ENCODE measurements around the gene DNAI4.
"Not testable (repeated sequence)": the region's sequence is repeated elsewhere in the genome, so short reads cannot be mapped to it uniquely, and the experiment has no call there.

The DNAI4 gene

DNA sequence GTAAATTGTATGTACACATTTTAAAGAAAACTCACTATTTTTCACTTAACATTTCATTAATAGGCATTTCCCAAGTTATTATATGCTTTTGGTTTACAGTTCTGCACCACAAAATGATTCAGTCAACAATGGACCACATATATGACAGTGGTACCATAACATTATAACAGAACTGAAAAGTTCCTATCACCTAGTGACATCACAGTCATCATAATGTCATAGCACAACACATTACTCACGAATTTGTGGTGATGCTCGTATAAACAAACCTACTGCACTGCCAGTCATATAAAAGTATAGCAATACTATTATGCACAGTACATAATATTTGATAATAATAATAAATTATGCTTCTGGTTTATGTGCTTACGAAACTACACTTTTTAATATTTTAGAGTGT is 30.9 kb downstream of the DNAI4 start:
- TF ChIP-seq, protein P1, sequence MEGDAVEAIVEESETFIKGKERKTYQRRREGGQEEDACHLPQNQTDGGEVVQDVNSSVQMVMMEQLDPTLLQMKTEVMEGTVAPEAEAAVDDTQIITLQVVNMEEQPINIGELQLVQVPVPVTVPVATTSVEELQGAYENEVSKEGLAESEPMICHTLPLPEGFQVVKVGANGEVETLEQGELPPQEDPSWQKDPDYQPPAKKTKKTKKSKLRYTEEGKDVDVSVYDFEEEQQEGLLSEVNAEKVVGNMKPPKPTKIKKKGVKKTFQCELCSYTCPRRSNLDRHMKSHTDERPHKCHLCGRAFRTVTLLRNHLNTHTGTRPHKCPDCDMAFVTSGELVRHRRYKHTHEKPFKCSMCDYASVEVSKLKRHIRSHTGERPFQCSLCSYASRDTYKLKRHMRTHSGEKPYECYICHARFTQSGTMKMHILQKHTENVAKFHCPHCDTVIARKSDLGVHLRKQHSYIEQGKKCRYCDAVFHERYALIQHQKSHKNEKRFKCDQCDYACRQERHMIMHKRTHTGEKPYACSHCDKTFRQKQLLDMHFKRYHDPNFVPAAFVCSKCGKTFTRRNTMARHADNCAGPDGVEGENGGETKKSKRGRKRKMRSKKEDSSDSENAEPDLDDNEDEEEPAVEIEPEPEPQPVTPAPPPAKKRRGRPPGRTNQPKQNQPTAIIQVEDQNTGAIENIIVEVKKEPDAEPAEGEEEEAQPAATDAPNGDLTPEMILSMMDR (conservative IDR thresholded peaks at IDR 0.05), result no peak
- H3K27ac ChIP-seq, result no peak overlapping the region

GRCh38 chr1:66890621-66891020 is 34.0 kb downstream of the DNAI4 start:
- no peak overlapping the region for H3K27ac ChIP-seq
- TF ChIP-seq, protein P1 (conservative IDR thresholded peaks at IDR 0.05), result no peak

DNA sequence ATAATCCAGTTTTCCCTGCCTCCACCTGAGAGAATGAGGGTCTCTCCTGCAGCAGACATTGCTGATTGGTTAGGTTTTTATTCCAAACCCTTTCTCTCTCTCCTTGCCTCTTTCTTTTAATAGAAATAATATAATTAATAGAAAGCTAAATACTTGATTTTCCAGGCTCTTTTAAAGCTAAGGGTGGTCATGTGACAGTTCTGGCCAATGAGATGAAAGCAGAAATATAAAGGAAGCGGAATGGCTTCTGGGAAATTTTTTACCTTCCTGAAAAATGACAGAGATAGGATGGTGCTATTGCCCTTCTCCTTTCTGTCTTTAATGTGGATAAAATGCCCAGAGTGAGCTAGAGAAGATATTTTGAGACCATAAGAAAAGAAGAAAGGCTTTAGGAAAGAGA is 35.6 kb downstream of the DNAI4 start:
- no peak overlapping the region for H3K27ac ChIP-seq
- TF ChIP-seq, protein P1 (conservative IDR thresholded peaks at IDR 0.05), result no peak

DNA sequence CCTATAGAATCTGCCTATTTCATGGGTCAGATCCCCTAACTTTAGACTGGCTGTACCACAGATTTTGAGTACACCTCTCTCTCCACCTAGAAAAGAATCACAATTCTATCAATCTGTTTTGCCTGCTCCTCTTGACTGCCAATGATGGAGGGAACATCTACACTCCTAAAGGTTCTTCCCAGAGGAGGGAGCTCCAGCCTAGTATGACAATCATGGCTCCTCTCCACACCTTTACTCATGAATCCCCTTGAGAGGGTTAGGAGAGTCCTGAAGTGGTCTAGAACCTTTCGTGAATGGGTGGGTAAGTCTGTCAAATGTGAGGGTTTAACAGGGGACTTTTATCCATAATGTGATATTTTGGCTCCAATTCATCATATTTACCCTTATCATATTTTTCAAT is 48.0 kb downstream of the DNAI4 start:
- TF ChIP-seq, protein P1 (conservative IDR thresholded peaks at IDR 0.05), result no peak

DNA sequence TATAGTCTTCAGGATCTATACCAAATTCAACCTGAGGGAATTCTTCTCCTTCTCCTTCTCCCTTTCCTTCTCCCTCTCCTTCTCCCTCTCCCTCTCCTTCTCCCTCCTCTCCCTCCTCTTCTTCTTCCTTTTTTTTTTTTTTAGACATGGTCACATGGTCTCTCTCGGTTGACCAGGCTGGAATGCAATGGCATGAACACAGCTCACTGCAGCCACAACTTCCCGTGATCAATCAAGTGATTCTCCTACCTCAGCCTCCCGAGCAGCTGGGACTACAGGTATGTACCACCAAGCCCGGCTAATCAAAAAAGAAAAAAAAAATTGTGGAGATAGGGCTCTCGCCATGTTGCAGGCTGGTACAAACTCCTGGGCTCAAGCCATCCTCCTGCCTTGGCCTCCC is 51.5 kb downstream of the DNAI4 start:
- TF ChIP-seq, protein P1 (conservative IDR thresholded peaks at IDR 0.05), result no peak
- H3K27ac ChIP-seq, result no peak overlapping the region

More for the DNA sequence above, 48.0 kb downstream of the DNAI4 start:
- no peak overlapping the region for H3K27ac ChIP-seq

DNA sequence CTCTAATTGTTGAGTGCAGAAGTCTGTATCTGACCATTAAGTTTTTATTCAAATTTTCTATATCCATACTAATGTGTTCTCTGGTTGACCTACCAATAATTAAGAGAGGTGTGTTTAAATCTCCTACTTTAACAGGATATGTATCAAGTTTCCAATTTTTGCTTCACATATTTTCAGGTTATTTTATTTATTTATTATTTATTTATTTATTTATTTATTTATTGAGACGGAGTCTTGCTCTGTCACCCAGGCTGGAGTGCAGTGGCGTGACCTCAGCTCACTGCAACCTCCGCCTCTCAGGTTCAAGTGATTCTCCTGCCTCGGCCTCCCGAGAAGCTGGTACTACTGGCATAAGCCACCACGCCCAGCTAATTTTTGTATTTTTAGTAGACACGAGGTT is 52.6 kb downstream of the DNAI4 start:
- not testable (repeated sequence) for H3K27ac ChIP-seq

GRCh38 chr1:66867501-66867900 is 57.2 kb downstream of the DNAI4 start:
- TF ChIP-seq, protein P1 (conservative IDR thresholded peaks at IDR 0.05), result no peak
- H3K27ac ChIP-seq, result peak overlapping the region; percentile 28; the same call in 1 of the 2 replicates

DNA sequence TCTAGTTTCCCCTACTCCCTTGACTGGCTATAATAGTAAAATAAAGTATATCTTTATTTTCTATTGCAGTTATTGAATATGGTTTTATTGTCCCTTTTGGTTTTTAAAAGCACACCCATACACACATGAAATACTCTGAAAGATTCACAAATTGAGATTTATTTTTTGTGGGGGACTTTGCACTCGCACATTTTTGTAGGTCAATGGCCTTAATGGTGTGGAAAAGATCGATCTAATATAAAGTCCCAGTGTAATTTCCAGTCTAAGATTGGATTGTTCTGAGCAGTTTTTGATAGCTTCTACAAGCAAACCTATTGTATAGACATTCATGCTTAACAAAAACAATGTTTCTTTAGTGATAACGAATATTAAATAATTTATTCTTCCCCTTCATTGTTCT is 64.1 kb downstream of the DNAI4 start:
- TF ChIP-seq, protein P1 (conservative IDR thresholded peaks at IDR 0.05), result no peak
- no peak overlapping the region for H3K27ac ChIP-seq
